Activated CD4-positive, alpha-beta T cell treated with anti-CD3 and anti-CD28 coated beads, Interleukin-2, amount 50 U/mL, for 1 hour (primary cell): ENCODE measurements around the gene EIF3K.

ENCODE experiments used
- DNase-seq: peaks from one replicate; pipeline ENCODE4 v3.0.0-alpha.2; 2020

EIF3K gene

DNA sequence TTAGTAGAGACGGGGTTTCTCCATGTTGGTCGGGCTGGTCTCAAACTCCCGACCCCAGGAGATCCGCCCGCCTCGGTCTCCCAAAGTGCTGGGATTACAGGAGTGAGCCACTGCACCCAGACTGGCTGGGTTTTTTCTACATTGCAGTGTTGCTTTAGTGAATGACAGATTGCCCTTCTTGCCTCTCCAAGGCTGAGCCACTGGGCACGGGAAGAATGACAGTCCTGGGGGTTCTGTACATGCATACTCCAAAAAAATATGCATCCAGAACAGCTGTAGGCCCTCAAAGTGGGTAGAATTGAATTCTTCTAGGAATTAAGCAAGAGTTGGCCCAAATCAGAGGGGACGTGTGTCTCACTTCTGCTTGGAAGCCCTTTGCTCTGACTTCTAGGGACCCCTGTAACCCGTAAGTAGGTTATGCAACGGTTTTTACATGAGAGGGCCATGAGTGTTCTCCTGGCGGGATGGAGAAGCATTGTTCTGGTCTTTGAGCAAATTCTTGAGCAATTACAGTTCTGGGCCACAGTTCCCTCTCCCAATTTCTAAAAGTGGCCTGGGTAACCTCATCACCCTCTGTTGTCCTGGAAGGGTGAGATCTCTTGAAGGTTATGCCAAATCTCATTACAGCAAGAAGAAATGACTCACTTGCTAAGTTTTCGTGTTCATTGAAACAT is 32.1 kb downstream of the EIF3K start:
- no peak for DNase-seq

DNA sequence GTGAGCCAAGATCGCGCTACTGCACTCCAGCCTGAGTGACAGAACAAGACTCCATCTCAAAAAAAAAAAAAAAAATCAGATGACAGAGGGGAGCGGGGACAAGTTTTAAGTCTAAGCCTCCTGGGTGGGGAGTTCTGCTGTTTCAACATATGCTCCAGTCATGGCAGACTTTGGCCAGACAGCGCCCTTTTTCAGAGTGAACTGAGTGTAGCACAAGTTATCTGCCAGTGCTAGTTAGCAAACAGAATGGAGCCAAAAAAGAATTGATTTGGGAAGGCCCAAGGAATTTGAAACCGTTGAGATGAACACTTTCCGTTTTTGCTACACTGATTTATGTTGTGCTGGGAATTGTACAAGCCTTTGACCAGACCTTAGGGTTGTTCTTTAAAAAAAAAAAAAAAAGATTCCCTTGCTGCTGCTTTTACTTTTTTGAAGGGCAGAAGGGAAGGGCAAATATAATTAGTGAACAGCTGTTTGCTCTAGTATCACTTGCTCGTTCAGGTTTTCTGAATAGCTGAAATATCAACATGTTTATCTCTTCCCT is 34.1 kb downstream of the EIF3K start:
- no peak for DNase-seq

DNA sequence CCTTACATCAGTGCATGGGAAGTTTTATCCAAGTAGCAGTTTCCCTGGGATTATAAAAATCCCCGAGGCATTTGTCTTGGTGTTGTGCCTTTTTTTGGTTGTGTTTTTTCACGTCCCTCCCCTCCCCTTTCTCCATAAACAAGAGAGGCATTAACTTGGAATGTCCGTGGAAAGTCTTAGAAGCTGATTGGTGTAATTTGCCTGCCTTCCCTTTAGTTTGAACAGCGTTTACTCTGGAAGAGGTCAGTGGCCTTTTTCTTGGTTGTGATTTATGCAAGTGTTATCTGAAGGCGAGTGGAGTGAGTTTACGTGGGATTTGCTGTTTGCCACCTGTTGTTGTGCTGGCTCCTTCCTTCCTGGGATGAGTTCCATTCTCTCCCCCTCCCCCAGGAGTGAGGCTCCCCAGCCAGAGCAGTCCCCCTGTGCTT is 35.7 kb downstream of the EIF3K start:
- DNase-seq: no peak

DNA sequence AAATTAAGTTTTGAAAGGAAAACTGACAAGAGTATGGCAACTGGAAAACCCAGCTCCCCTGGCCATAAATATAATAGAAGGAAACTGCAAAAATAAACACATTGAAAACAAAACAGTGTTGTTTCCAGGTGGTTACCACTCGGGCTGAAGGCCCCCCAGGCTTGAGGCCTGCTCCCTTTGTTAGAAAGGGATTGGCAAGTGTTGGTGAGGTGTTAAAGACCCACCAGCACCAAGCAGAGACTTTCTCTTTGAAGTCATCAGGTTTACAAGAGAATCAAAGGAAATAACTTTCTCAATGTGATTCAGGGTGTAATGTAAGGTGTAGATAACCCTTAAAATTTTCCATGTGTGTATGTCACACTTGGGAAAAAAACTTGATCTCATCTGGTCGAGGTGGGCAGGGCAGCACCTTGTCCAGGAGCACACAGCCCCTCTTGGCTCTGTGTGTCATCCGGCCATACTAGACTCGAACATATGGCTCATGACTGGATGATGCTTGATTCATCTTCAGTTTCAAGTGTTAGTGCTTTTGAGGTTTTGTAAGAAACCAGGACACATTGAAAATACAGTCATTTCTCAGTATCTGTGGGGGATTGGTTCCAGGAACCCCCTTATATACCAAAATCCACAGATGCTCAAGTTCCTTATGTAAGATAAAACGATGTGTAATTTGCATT is 36.3 kb downstream of the EIF3K start:
- DNase-seq: no peak

DNA sequence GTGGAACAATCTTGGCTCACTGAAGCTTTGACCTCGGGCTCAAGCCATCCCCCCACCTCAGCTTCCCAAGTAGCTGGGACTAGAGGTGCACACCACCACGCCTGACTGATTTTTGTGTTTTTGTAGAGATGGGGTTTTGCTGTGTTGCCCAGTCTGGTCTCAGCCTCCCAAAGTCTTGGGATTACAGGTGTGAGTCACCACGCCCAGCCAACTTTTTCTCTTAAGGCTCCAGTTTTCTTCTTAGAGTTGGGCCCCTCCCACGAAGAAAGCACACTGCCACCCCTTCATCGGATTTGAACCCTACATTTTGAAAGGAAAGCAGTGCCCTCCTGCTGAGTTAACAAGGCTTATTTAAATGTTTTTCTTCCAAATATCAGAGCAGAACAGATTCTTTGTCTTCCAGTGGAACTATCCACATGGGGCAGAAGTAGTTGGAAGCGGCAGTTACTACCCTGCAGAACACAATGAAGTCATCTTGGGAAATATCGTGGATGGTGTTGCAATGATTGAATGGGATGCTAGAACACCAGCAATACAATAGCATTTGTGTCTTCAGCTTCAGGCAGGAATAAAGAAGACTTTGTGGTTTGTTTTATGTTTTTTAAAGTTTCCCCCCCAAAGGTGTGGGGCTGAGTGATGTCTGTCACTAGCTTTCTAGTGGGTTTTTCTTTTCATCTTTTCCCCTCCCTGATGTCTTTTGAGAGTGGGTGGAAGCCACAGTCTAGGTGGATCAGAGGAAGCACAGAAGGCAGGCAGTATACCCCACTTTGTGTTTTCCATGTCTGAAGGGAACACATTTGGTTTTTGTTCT is 37.4 kb downstream of the EIF3K start:
- peak; percentile 38 for DNase-seq

DNA sequence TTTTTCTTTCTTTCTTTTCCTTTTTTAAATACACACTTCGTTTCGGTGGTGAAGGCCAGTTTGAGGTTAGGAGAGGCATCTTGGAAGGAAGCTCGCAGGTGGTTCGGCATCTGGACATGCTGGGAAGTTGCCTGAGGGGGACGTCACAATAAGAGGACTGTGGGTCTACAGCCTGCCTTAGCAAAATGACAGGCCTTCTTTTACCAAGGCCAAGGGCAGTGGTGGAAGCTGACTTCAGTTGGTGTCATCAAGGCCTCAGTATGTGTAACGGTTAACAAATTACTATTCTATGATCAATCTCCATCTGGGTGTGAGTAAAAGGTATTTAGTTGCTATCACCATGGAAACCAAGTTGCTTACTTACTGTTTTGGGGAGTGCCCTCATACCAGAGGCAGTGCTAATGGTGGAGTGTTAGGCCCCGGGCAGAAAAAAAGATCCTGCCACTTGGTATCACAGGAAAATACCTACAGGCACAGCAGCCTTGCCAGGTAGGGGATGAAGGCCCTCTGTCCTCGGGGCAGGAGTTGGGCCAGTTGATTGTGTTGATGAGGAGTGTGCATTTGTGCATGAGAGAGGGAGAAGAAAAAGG is 38.7 kb downstream of the EIF3K start:
- no peak for DNase-seq

DNA sequence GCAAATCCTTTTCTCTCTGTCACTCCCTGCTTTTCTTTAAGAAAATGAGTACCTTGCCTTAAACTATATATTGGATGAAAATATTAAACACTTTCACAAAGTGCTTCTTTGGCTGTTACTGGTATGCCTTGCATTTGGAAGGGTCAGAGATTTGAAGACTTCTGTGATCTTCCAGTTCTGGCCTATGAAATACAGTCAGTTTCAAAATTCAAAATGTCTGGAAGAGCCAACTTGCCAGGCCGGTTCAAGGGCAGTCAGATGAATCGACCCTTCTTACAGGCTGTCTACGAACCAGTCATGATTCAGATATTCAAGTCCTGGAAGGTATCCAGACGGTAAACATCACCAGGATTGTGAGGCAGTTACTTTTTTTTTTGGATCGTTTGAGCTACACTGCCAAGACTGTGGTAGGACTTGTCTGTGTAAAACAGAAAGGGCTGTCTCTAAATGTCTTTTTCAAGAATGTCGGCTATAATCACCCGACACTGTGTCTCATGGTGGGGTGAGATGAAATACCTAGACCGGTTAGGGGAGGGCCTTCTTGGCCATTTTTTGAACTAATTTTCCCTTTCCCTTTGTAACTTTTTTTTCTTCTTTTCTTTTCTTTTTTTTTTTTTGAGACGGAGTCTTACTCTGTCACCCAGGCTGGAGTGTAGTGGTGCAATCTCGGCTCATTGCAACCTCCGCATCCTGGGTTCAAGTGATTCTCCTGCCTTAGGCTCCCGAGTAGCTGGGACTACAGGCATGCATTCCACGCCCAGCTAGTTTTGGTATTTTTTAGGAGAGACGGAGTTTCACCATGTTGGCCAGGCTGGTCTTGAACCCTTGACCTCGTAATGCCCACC is 39.7 kb downstream of the EIF3K start:
- DNase-seq: no peak

DNA sequence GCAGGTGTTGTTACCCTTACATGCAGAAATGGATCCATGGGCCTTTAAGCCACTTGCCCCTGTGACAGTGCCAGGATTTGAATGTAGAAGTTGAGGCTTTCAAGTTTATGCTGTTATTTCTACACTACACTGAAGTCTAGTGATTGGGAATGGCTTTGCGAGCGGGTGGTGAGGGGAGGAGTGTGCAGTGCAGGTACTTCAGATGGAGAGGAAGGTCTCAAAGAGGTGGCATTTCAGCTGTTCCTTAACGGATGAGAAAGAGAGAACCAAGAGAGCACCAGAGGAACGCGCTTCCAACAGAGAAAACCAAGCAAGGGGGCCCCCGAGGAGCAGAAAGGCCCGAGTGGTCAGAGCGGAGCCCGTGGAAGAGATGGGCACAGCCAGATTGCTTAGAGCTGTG is 41.7 kb downstream of the EIF3K start:
- no peak for DNase-seq

DNA sequence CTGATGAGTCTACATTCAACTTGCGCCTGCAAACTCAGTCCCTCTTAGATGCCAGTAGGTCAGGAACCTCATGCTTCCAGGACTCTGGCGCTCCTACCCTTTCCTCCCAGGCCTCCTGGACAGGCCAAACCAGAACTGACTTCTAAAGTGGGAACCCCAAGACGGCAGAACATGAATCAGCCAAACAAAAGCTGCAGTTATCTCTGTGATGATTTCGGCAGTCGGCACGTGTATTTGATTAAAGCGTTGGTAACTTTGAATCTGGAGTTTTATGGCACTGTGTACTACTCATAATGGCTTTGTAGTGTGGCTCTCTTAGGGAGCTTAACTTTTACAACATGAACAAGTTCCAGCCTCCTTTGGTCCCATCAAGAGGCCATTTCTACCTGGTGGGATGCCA is 42.1 kb downstream of the EIF3K start:
- no peak for DNase-seq

DNA sequence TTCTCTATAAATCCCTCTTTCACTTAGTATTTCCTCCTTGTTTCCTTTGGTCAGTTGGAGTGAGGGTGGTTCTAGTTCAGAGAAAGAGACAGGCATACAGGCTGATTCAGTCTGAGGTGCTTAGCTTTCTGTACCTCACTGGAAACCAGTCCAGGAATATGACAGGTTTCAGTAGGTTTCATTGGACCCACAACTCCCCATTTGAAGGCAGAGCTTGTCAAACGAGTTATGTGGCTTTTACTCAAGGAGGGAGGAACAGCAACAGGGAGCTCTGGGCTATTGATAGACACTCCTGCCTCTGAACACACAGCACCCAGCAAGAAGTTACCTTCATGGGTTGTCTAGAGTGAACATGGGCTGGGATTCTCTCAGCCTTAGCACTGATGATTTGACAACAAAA is 43.0 kb downstream of the EIF3K start:
- no peak for DNase-seq

DNA sequence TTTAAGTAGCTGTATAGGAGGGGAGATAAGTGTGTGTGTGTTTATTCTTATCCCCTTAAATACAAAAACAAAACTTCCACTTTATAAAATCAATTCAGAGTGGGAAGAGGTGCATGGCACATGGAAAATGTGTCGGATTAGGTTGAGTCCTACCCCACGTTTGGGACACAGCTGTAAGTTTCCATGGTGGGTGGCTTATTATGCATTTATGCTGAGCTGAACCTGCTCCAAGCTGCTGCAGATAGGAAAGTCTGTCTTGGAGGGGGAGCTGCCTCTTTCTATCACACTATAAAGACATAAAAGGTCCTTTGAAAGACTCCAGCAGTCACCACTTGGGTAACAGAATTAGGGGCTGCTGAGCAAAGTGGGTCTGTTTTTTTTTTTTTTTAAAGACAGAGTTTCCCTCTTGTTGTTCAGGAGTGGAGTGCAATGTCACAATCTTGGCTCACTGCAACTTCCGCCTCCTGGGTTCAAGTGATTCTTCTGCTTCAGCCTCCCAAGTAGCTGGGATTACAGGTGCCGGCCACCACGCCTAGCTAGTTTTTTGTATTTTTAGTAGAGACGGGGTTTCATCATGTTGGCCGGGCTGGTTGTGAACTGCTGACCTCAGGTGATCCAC is 43.7 kb downstream of the EIF3K start:
- DNase-seq: no peak

DNA sequence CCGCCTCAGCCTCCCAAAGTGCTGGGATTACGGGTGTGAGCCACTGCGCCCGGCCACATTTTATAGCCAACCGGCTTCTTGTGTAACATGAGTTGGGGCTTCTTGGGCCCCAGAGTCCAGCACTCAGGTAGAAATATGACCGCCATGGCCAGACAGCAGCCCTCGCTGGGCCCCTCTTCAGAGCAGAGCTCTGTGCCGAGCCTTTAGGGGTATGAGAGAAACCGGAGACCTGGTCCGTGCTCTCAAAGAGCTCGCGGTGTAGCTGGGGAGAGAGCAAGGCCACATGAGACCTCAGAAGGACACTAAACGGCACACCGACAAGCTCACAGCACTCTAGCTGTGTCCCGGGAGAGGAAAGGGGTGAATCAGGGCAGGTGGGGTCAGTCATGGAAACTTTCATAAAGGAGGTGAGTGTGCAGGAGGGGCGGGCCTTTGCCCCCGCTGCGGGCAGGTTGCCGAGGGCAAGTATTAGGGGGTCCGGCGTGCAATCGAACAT is 44.2 kb downstream of the EIF3K start:
- no peak for DNase-seq

DNA sequence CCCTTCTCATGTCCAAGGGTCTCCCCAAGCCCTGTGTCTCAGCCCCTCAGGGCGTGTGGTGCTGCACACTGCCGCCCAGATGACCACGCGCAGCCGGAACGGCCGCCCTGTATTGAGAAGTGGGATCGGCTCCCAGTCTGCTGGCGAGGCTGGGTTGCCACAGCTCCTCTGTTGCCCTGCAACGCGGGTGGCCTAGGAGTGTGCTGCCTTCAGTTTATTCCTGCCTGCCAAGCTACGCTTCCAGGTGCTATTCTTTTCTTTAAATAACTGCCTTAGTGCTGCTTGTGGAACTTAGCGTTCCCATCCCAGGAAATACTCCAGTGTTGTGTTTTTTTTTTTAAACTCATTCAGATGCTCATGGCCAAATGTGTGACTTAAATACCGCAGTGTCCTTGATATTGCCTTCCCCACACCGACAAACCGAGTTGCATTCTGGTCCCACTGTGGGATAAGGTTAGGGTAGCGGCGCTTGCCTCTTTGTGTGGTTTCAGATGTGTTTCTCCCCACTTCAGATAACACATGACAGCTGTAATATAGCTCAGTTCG is 45.0 kb downstream of the EIF3K start:
- DNase-seq: no peak

DNA sequence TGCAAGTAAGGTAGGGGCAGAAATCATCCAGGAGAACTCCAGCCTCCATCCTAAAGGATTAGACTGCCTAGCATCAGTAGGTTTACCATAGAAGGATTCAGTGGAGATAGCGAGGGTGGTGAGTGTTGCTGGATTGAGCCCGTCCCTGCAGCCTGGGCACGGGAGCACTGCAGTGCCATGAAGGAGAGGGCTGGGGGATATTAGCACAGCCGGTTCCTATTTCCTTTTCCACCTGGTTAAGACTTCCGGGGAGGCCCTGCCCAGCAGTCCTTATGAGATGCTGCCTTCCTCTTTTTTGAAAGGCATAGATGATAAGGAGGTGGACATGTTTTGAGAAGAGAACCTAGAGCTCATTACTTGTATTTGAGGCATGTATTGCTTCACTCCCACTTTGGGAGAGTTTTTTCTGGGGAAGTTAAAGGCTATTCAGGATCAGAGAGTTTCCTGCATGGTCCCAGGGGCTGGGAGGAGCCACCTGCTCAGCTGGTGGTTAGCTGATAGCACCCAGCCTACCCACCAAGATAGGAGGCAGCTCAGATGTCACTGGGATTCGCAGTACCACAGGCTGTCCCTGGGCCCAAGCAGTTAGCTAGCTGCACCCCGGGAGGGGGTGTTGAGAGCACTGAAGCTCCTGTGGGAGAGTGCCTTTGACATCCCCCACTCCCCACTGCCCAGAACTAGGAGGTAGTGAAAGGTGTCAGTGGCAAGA is 45.7 kb downstream of the EIF3K start:
- no peak for DNase-seq

DNA sequence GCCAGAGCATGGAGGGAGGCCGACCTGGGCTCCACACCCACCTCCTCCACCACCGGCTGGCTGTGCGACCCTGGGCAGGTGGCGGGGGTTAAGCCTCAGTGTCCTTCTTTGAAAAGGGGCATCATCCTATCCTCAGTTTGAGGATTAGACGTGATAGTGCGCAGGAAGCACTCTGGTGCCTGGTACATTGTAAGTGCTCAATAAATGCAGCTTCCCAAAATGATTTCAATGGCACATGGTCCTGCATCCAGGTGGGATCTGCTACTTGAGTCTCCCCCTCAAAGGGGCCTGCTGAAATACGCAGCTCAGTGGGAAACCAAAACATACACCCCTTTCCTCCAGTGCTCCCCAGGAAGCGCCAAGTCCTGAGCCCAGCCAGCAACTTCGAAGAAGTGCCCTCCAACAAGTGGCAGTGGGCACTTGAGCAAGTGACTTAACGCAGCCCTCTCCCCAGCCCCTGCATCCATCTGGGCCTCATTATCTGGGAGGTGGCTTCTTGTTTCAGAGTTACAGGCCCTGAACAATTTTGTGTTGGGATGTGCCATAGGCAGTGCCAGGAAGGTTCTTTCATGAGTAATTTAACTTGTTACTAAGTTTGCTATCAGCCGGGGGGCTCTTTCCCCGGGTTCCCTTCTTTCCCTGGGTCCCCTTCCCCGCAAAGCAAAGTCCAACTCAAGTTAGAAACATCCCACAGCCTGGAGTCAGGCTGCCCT is 46.4 kb downstream of the EIF3K start:
- DNase-seq: no peak

DNA sequence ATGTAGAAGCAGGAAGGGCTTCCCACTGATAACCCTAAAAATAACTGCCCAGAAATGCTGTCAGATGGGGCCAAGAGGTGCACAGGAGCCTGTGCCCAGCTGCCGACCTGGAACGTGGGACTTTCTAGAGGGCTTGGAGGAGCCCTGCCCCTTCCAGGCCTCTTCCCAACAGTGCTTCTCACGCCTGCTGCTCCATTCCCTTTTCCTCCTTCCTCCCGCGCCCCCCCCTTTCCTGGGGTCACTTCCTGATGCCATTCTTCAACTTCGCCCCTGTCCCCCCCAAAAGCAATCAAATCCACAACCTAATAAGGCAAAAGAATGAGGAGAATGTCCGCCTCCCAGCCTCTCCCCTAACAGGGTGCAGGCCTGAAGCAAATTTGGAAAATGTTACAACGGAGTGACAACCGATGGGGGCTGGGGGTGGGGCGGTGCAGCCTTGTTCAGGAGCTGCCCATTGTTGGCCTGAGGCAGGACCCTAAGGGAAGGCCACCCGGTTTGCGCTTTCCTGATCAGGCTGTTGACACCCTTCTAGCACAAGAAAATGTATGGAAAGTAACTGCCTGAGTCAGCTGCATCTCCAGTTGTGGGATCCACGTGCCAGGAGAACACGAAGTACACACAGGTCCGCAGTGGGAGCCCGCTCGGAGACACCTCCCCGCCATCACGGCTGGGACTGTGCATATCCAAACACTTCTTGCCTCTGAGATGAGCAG is 47.1 kb downstream of the EIF3K start:
- no peak for DNase-seq

DNA sequence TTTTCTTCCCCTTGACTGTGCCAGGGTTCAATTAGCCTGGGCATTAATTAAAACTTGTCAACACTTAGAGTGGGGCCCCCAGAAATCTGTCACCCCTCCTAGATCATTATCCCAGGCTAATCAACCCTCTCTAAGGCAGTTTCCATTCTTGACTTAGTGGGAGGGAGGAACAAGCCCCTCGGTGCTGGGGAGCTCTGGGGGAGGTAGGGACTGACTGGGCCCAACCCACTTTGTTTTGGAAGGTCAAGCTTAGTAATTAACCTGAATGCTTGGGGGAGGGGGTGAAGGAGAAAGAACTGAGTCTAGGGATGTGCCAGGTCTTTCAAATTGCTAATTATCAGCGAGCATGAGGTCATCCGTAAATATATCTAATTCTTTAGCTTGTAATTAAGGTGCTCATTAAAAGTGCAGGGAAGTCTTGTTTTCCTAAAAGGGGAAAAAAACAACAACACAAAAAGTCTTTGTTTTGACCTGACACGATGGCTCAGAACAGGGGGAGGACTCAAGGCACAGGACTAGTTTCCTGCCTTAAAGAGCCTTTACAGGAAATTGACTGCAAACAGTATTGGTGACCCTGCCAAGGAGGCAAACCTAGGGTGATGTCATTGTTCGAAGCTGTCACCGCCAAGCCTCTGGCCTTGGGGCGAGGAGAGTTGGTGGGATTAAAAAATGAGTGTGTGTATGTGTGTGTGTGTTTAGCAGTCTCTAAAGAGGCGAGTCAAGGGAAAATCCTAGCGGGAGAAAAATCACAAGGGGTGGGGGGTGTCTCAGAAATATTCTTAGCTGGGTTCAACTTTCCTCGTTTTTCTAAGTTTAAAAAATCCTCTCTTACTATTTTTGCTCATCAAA is 47.9 kb downstream of the EIF3K start:
- no peak for DNase-seq

DNA sequence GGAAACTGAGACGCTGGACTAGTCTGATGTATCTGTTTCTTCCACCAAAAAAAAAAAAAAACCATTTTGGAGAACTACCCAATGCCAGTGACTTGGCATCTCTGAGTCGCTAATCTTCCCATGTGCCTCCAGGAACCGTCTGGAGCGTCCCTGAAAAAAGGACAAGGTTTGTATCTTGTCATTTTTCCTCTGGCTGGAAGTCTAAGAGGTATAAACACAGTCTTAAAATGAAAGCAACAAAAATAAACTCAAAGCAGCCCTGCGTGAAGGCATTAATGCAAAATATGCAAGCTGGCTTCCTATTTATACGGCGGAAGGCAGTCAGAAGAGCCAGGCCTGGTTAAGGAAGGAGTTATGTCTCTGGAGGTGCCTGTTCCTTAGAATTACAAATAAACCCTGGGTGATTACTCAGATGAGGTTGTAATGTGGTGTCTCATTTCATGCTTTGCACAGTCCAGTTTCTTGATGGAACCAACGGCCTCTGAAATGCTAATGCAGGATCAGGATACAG is 48.7 kb downstream of the EIF3K start:
- no peak for DNase-seq
